ENCODE data around the gene ERVK3-1. TPM values are rescaled to one million over a fixed set of nuclear protein-coding genes. Genes with fewer than 3 reads are reported as not detected.

ERVK3-1 gene
- total RNA-seq, 1 donor from 2014 or later: 43.3 TPM

- peak; percentile 99 for DNase-seq (ENCODE audit: low spot score)
These were observed 57.3 kb downstream of the ERVK3-1 start, which contains the start of gene ZNF497 for GRCh38 chr19:58362272-58362994. ZNF497 (minus strand) TSS chr19:58362751; CDS start chr19:58357635, 5,116 bp downstream.

GRCh38 chr19:58364146-58364545 lies 59.0 kb downstream of the ERVK3-1 start:
- no peak for DNase-seq (ENCODE audit: low spot score)

Other genes starting within 250 kb of the ERVK3-1 start
- 8.9 TPM for gene ZNF135, start 246.1 kb upstream of the ERVK3-1 start, total RNA-seq (ENCODE audit: insufficient read depth, low replicate concordance)
- gene ZSCAN18, start 207.1 kb upstream of the ERVK3-1 start, total RNA-seq (ENCODE audit: insufficient read depth, low replicate concordance): 46.2 TPM
- gene ZNF329, start 154.6 kb upstream of the ERVK3-1 start, total RNA-seq (ENCODE audit: insufficient read depth, low replicate concordance): 11.8 TPM
- 14.7 TPM for gene ZNF274, start 122.3 kb upstream of the ERVK3-1 start, total RNA-seq (ENCODE audit: insufficient read depth, low replicate concordance)
- 29.6 TPM for gene ZNF544, start 76.5 kb upstream of the ERVK3-1 start, total RNA-seq (ENCODE audit: insufficient read depth, low replicate concordance)
- 5.3 TPM for gene ZNF8, start 26.4 kb upstream of the ERVK3-1 start, total RNA-seq (ENCODE audit: insufficient read depth, low replicate concordance)
- 2.9 TPM for gene ZSCAN22, start 21.6 kb downstream of the ERVK3-1 start, total RNA-seq (ENCODE audit: insufficient read depth, low replicate concordance)
- gene A1BG, start 48.1 kb downstream of the ERVK3-1 start, total RNA-seq (ENCODE audit: insufficient read depth, low replicate concordance): 4.1 TPM
- gene ZNF497, start 57.4 kb downstream of the ERVK3-1 start, total RNA-seq (ENCODE audit: insufficient read depth, low replicate concordance): 1.7 TPM
- 3.4 TPM for gene ZNF837, start 75.7 kb downstream of the ERVK3-1 start, total RNA-seq (ENCODE audit: insufficient read depth, low replicate concordance)
- 1,414 TPM for gene RPS5, start 81.9 kb downstream of the ERVK3-1 start, total RNA-seq (ENCODE audit: insufficient read depth, low replicate concordance)
- 0.72 TPM for gene RNF225, start 90.3 kb downstream of the ERVK3-1 start, total RNA-seq (ENCODE audit: insufficient read depth, low replicate concordance)
- 6.0 TPM for gene ZNF584, start 103.3 kb downstream of the ERVK3-1 start, total RNA-seq (ENCODE audit: insufficient read depth, low replicate concordance)
- 24.8 TPM for gene ZNF132, start 134.8 kb downstream of the ERVK3-1 start, total RNA-seq (ENCODE audit: insufficient read depth, low replicate concordance)
- 16.4 TPM for gene ZNF324B, start 146.2 kb downstream of the ERVK3-1 start, total RNA-seq (ENCODE audit: insufficient read depth, low replicate concordance)
- 16.1 TPM for gene ZNF324, start 161.7 kb downstream of the ERVK3-1 start, total RNA-seq (ENCODE audit: insufficient read depth, low replicate concordance)
- gene ZNF446, start 171.0 kb downstream of the ERVK3-1 start, total RNA-seq (ENCODE audit: insufficient read depth, low replicate concordance): 7.0 TPM
- gene SLC27A5, start 206.6 kb downstream of the ERVK3-1 start, total RNA-seq (ENCODE audit: insufficient read depth, low replicate concordance): 7.2 TPM
- 1.2 TPM for gene ZBTB45, start 214.4 kb downstream of the ERVK3-1 start, total RNA-seq (ENCODE audit: insufficient read depth, low replicate concordance)
- gene TRIM28, start 238.7 kb downstream of the ERVK3-1 start, total RNA-seq (ENCODE audit: insufficient read depth, low replicate concordance): 150 TPM
- 92.5 TPM for gene CHMP2A, start 249.7 kb downstream of the ERVK3-1 start, total RNA-seq (ENCODE audit: insufficient read depth, low replicate concordance)

All from umbilical cord (tissue), 2 donors.